Neuron (in vitro differentiated cells): Measurements from ENCODE around the gene CENPM.

Source experiments
- H2AFZ ChIP-seq: one replicate; pipeline ENCODE4 v1.6.1; 2013; ENCODE audit warnings: low read depth, mild to moderate bottlenecking, inconsistent platforms, low read length, moderate library complexity
- H3K27me3 ChIP-seq: one replicate; pipeline ENCODE4 v1.6.1; 2013; ENCODE audit warnings: low read length; ENCODE audit not compliant: insufficient read depth
- H3K36me3 ChIP-seq: one replicate; pipeline ENCODE4 v1.6.1; 2013; ENCODE audit warnings: low read length; ENCODE audit not compliant: insufficient read depth
- H3K4me1 ChIP-seq: one replicate; pipeline ENCODE4 v1.6.1; 2013; ENCODE audit warnings: low read length; ENCODE audit not compliant: insufficient read depth
- H3K4me3 ChIP-seq: 2 replicates; pipeline ENCODE4 v1.5.1; 2013; ENCODE audit warnings: mild to moderate bottlenecking, low read length, moderate library complexity
- H3K9me3 ChIP-seq: one replicate; pipeline ENCODE4 v1.6.1; 2013; ENCODE audit warnings: low read length

The CENPM gene

DNA sequence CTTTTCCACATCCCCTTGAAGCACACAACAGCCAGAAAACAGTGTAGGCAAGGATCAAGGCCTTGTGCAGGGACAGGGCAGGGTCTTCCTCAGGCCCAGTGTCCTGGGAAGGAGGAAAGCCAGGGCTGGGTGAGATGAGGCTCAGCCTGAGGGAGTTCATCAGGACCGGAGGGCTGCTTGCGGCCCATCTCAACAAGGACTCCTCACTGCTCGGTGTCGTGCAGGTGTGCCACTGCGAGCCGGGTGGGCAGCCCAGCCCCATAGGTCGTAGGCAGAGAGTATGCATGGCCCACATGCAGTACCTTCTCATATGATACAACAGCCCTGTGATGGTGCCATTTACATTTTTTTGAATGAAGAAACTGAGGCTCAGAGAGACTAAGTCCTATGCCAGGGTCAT lies 44.9 kb downstream of the CENPM start:
- Histone ChIP-seq H2AFZ (no peak overlapping the region), H3K4me1 (no peaks in the 10 kb centered on the region), H3K9me3 (no peaks in the 10 kb centered on the region), H3K27me3 (no peaks in the 10 kb centered on the region), H3K4me3 (no peak overlapping the region), H3K36me3 (peaks cover 90% of the 10 kb centered on the region)

GRCh38 chr22:41900652-41901312 lies 46.2 kb downstream of the CENPM start:
- no peak overlapping the region for H3K4me3 ChIP-seq
- no peaks in the 10 kb centered on the region for H3K9me3 ChIP-seq
- no peak overlapping the region for H2AFZ ChIP-seq
- peaks cover 94% of the 10 kb centered on the region for H3K36me3 ChIP-seq
- H3K4me1 ChIP-seq: no peaks in the 10 kb centered on the region
- H3K27me3 ChIP-seq: no peaks in the 10 kb centered on the region

DNA sequence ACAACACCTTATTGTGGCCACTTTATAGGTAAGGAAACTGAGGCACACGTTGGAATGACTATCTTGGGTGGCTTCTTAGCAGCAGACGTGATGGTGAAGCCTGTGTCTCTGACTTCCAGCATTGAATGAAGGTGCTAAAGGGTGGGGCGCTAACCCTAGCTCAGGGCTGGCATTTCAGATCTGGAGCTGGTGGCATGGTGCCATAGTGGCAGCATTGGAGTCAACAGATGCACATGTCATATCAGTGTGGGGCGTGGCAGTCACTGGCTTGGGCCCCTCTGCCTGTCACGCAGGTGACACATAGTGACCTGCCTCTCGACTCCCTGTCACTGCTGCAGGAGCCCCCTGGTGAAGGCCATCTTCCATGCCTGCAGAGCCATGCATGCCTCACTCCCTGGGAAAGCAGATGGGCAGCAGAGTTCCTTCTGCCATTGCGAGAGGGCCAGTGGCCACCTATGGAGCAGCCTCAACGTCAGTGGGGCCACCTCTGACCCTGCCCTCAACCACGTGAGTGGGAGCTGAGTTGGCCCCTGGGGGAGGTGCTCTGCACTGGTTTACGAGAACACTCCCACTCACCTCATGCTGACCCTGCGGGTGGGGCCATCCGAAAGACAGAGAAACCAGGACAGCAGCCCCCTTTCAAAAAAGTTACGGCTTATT lies 46.8 kb downstream of the CENPM start:
- H3K9me3 ChIP-seq: no peaks in the 10 kb centered on the region
- H2AFZ ChIP-seq: no peak overlapping the region
- H3K27me3 ChIP-seq: no peaks in the 10 kb centered on the region
- no peaks in the 10 kb centered on the region for H3K4me1 ChIP-seq
- no peak overlapping the region for H3K4me3 ChIP-seq
- H3K36me3 ChIP-seq: peaks cover 91% of the 10 kb centered on the region

- Histone ChIP-seq H2AFZ (no peak overlapping the region), H3K4me3 (no peak overlapping the region), H3K36me3 (peaks cover 90% of the 10 kb centered on the region), H3K27me3 (no peaks in the 10 kb centered on the region), H3K4me1 (no peaks in the 10 kb centered on the region), H3K9me3 (no peaks in the 10 kb centered on the region)
Measured at GRCh38 chr22:41899110-41899509, 47.8 kb downstream of the CENPM start.

DNA sequence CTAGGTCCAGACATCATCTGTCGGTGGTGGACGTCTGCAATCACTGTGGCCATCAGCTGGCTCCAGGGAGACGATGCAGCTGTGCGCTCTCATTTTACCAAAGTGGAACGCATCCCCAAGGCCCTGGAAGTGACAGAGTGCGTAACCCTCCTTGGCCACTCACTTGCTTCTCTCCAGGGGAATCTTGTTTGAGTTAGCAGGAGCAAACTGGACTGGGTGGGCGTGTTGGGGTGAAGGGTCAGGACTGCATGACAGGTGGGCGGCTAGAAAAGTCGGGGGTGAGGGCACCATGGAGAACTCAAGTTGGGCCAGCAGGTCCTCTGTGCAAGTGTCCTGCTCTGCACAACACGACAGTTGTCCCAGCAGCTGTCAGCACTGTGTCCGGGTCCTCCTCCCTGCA lies 48.3 kb downstream of the CENPM start:
- no peaks in the 10 kb centered on the region for H3K4me1 ChIP-seq
- no peaks in the 10 kb centered on the region for H3K9me3 ChIP-seq
- H3K36me3 ChIP-seq: peaks cover 90% of the 10 kb centered on the region
- no peaks in the 10 kb centered on the region for H3K27me3 ChIP-seq
- no peak overlapping the region for H2AFZ ChIP-seq
- no peak overlapping the region for H3K4me3 ChIP-seq

GRCh38 chr22:41893591-41894375 lies 53.2 kb downstream of the CENPM start:
- Histone ChIP-seq H3K9me3 (no peaks in the 10 kb centered on the region), H3K4me1 (no peaks in the 10 kb centered on the region), H2AFZ (no peak overlapping the region), H3K27me3 (no peaks in the 10 kb centered on the region), H3K4me3 (no peak overlapping the region), H3K36me3 (peaks cover 83% of the 10 kb centered on the region)

DNA sequence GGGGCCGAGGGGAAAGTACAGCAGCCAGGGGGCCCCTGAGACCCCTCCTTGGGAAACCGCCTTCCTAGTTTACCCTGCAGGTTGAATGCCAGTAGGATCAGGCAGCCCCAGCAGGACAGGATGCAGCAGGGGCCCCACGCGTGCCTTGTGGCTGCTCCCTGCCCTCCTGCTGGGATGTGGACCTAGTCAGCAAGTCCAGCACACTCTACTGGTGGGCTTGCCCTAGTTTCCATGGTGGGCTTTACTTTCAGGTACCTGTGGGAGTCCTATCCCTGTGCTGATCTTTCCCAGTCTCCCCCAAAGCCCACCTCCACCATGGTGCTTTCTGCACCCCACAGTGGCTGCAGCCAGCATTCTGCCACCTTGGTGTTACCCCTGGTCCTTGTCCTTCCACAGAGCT lies 54.2 kb downstream of the CENPM start:
- H3K27me3 ChIP-seq: no peaks in the 10 kb centered on the region
- no peaks in the 10 kb centered on the region for H3K9me3 ChIP-seq
- no peak overlapping the region for H3K4me3 ChIP-seq
- H2AFZ ChIP-seq: no peak overlapping the region
- no peaks in the 10 kb centered on the region for H3K4me1 ChIP-seq
- peaks cover 86% of the 10 kb centered on the region for H3K36me3 ChIP-seq

GRCh38 chr22:41891407-41891806 lies 55.5 kb downstream of the CENPM start:
- H3K4me3 ChIP-seq: no peak overlapping the region
- H3K4me1 ChIP-seq: no peaks in the 10 kb centered on the region
- no peaks in the 10 kb centered on the region for H3K9me3 ChIP-seq
- H3K27me3 ChIP-seq: no peaks in the 10 kb centered on the region
- peaks cover 84% of the 10 kb centered on the region for H3K36me3 ChIP-seq
- no peak overlapping the region for H2AFZ ChIP-seq
